ENCODE results near the gene PAFAH1B2.

GRCh38 chr11:117219995-117220394 lies 75.9 kb downstream of the PAFAH1B2 start:
- TF ChIP-seq CTCF (IDR thresholded peaks at IDR 0.05; ENCODE audit: poor library complexity, severe bottlenecking) (no peak), REST (IDR thresholded peaks at IDR 0.05; ENCODE audit: borderline replicate concordance) (no peak), EP300 (conservative IDR thresholded peaks at IDR 0.05; ENCODE audit: poor library complexity, severe bottlenecking) (no peak), POLR2AphosphoS5 (IDR thresholded peaks at IDR 0.05) (no peak), RAD21 (conservative IDR thresholded peaks at IDR 0.05) (no peak)
